ENCODE measurements around the gene AMN. TPM values are rescaled to one million over a fixed set of nuclear protein-coding genes. Genes with fewer than 3 reads are reported as not detected.

Gene AMN
- total and polyA plus RNA-seq, 9 donors = 0.10 to 4.6 (median 0.59) TPM; not detected in 1

DNA sequence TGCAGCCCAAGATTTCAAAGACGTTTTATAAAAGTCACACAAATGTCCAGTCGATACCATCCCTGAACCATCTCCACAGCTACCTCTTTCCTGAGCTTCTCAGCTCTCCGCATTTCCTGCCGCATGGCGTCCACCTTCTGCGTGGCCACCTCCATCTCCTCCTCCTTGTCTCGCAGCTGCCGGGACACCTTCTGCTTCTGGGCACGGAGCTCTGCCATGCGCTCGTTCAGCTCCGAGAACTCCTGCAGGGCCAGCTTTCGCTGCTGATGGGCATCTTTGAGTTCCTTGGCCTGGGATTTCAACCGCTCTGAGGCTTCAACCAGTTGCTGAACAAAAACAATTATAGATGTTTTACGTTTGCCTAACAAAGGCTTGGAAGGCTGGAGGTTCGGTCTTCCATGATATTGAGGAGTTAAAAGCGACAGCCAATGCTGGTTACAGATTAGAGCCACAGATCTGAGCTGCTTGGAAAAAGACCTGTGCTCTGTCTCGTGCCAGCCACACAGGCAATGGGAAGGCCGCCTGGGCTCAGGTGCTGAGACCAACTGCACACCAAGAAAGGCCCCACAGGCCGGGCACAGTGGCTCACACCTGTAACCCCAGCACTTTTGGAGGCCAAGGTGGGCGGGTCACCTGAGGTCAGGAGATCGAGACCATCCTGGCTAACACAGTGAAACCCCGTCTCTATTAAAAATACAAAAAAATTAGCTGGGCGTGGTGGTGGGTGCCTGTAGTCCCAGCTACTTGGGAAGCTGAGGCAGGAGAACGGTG is 49.6 kb downstream of the AMN start:
- Histone ChIP-seq H3K9me3 (no peaks in the 10 kb centered on the region), H3K4me3 (no peak overlapping the region), H3K27ac (no peak overlapping the region), H3K36me3 (no peaks in the 10 kb centered on the region), H3K27me3 (no peaks in the 10 kb centered on the region), H3K4me1 (ENCODE audit: insufficient read depth) (no peaks in the 10 kb centered on the region)
- intact Hi-C loops (cut with DNase I) = no loop called here
- DNase-seq = no peak
- 92 to 93% (median 92%) methylated on average over 25 of the region's 25 CpGs for WGBS, 3 donors
- TF ChIP-seq EP300 (IDR thresholded peaks at IDR 0.05) = no peak

DNA sequence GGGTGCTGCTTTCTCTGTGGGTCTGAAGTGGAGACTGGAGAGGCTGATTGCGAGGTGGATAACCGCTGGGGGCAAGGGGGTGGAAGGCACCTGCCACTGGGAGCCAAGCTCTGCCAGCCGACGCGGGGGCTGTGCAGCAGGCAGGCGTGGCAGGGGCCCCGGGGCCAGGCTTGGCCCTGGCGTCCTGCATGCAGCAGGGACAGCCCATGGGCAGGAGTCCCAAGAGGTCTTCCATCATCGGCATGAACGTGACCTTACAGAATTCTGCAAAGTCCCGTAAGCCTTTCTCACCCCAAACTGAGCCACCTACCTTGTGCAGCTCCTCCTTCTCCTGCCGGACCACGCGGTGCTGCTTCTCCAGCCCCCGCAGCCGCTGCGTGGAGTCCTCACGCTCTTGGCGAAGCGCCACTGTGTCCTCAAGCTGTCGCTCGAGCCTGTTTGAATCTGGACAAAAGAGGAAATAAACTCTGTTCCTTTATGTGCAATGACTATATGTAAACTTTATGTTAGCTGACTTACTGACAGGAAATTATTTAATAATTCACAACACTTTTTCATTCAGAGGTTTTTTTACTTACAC is 51.3 kb downstream of the AMN start:
- no peaks in the 10 kb centered on the region for H3K9me3 ChIP-seq
- 60 to 82% (median 67%) methylated on average over 22 of the region's 22 CpGs for WGBS, 3 donors
- H3K4me3 ChIP-seq = no peak overlapping the region
- no peak overlapping the region for H3K27ac ChIP-seq
- H3K4me1 ChIP-seq (ENCODE audit: insufficient read depth) = no peaks in the 10 kb centered on the region
- H3K27me3 ChIP-seq = no peaks in the 10 kb centered on the region
- intact Hi-C loops (cut with DNase I) = no loop called here
- no peaks in the 10 kb centered on the region for H3K36me3 ChIP-seq
- TF ChIP-seq POLR2A (IDR thresholded peaks at IDR 0.05) (no peak), EP300 (IDR thresholded peaks at IDR 0.05) (no peak)
- TF ChIP-seq, protein P1, sequence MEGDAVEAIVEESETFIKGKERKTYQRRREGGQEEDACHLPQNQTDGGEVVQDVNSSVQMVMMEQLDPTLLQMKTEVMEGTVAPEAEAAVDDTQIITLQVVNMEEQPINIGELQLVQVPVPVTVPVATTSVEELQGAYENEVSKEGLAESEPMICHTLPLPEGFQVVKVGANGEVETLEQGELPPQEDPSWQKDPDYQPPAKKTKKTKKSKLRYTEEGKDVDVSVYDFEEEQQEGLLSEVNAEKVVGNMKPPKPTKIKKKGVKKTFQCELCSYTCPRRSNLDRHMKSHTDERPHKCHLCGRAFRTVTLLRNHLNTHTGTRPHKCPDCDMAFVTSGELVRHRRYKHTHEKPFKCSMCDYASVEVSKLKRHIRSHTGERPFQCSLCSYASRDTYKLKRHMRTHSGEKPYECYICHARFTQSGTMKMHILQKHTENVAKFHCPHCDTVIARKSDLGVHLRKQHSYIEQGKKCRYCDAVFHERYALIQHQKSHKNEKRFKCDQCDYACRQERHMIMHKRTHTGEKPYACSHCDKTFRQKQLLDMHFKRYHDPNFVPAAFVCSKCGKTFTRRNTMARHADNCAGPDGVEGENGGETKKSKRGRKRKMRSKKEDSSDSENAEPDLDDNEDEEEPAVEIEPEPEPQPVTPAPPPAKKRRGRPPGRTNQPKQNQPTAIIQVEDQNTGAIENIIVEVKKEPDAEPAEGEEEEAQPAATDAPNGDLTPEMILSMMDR (IDR thresholded peaks at IDR 0.05) = no peak
- DNase-seq = no peak

DNA sequence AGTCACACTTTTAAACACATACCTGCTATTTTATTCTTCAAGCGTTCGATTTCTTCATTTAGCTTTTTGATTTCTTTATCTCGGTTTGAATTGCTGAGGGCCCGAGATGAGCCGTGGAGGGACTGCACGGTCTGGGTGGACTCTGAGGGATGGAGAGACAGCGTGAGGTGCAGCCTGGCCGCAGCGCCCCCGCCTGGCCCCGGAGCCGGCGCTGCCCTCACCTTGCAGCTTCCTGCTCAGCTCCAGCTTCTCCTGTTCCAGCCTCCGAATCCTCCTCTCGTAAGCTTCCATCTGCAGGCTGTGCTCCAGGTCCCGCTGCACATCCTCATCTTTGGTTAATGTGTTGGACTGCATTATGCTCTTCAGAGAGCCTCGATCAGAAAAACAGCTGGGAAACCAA is 53.2 kb downstream of the AMN start:
- Histone ChIP-seq H3K27ac (no peak overlapping the region), H3K36me3 (no peaks in the 10 kb centered on the region), H3K4me1 (ENCODE audit: insufficient read depth) (no peaks in the 10 kb centered on the region), H3K9me3 (no peaks in the 10 kb centered on the region), H3K4me3 (no peak overlapping the region), H3K27me3 (no peaks in the 10 kb centered on the region)
- no peak for TF ChIP-seq EP300 (IDR thresholded peaks at IDR 0.05)
- TF ChIP-seq, protein P1 (IDR thresholded peaks at IDR 0.05) = no peak
- TF ChIP-seq POLR2A (IDR thresholded peaks at IDR 0.05) = no peak
- 85 to 89% (median 85%) methylated on average over 17 of the region's 17 CpGs for WGBS, 3 donors
- no peak for DNase-seq
- intact Hi-C loops (cut with DNase I) = no loop called here

DNA sequence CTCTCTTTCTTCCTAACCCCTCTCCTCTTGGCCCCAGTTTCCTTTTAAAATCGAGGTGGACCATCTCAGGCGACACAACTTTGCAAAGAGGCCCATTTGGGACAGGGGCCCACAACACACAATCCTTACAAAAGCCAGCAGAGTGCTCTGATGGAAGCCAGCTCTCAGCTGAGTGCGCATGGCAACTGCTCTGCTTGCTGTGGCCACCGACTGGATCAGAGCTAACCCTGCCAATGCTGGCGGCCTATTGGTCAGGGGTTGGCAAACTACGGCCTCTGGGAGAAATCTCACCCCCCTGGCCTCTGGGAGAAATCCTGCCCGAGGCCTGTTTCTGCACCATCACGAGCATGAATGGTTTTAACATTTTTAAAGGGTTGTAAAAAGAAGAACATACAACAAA is 55.0 kb downstream of the AMN start:
- intact Hi-C loops (cut with DNase I) = no loop called here
- Histone ChIP-seq H3K36me3 (no peaks in the 10 kb centered on the region), H3K27ac (no peak overlapping the region), H3K4me3 (no peak overlapping the region), H3K4me1 (ENCODE audit: insufficient read depth) (no peaks in the 10 kb centered on the region), H3K27me3 (no peaks in the 10 kb centered on the region), H3K9me3 (no peaks in the 10 kb centered on the region)
- no peak for DNase-seq
- whole genome bisulfite sequencing, 3 donors = 87 to 93% (median 89%) methylated on average over 8 of the region's 8 CpGs
- TF ChIP-seq EP300 (IDR thresholded peaks at IDR 0.05) = no peak
- TF ChIP-seq, protein P1 (IDR thresholded peaks at IDR 0.05) = no peak
- TF ChIP-seq POLR2A (IDR thresholded peaks at IDR 0.05) = no peak

DNA sequence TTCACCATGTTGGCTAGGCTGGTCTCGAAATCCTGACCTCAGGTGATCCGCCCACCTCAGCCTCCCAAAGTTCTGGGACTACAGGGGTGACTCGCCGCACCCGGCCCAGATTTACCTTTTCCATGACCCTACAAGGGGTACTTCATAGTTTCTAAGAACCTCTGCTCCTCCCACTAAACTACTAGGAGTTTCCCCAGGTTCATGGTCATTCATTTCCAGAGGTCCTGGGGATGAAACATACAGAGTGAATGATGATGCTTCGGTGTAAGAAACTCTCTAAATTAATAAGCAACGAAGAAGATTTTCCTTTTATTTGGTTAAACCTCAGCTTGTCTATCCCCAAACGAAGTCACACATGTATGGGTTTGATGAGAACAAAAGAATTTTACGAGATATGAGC is 56.9 kb downstream of the AMN start:
- Histone ChIP-seq H3K36me3 (no peaks in the 10 kb centered on the region), H3K27ac (no peak overlapping the region), H3K4me3 (no peak overlapping the region), H3K4me1 (ENCODE audit: insufficient read depth) (no peaks in the 10 kb centered on the region), H3K9me3 (no peaks in the 10 kb centered on the region), H3K27me3 (no peaks in the 10 kb centered on the region)
- WGBS, 3 donors = 88 to 93% (median 91%) methylated on average over 9 of the region's 9 CpGs
- no peak for DNase-seq
- intact Hi-C loops (cut with DNase I) = no loop called here
- TF ChIP-seq, protein P1 (IDR thresholded peaks at IDR 0.05) = no peak
- no peak for TF ChIP-seq POLR2A (IDR thresholded peaks at IDR 0.05)
- no peak for TF ChIP-seq EP300 (IDR thresholded peaks at IDR 0.05)

Data from ovary (tissue), 9 donors.